ENCODE measurements around the gene CARD11.

Gene CARD11

GRCh38 chr7:2903682-2904162, 139.9 kb downstream of the CARD11 start:
- DNase-seq (ENCODE audit: low read depth): no peak
- no peak overlapping the region for H3K4me3 ChIP-seq (ENCODE audit: control insufficient read depth, low read depth, low read length)
- TF ChIP-seq CTCF (conservative IDR thresholded peaks at IDR 0.05; ENCODE audit: control insufficient read depth, insufficient read depth, low read depth, low read length): no peak

GRCh38 chr7:2897023-2897422, 146.6 kb downstream of the CARD11 start:
- no peak for DNase-seq (ENCODE audit: low read depth)
- H3K4me3 ChIP-seq (ENCODE audit: control insufficient read depth, low read depth, low read length): no peak overlapping the region
- TF ChIP-seq CTCF (conservative IDR thresholded peaks at IDR 0.05; ENCODE audit: control insufficient read depth, insufficient read depth, low read depth, low read length): no peak

GRCh38 chr7:2896131-2896530, 147.5 kb downstream of the CARD11 start:
- DNase-seq (ENCODE audit: low read depth): no peak
- TF ChIP-seq CTCF (conservative IDR thresholded peaks at IDR 0.05; ENCODE audit: control insufficient read depth, insufficient read depth, low read depth, low read length): no peak
- no peak overlapping the region for H3K4me3 ChIP-seq (ENCODE audit: control insufficient read depth, low read depth, low read length)

GRCh38 chr7:2894118-2894940, 149.3 kb downstream of the CARD11 start:
- no peak overlapping the region for H3K4me3 ChIP-seq (ENCODE audit: control insufficient read depth, low read depth, low read length)
- TF ChIP-seq CTCF (conservative IDR thresholded peaks at IDR 0.05; ENCODE audit: control insufficient read depth, insufficient read depth, low read depth, low read length): no peak
- DNase-seq (ENCODE audit: low read depth): no peak

GRCh38 chr7:2893411-2893861, 150.2 kb downstream of the CARD11 start:
- no peak for DNase-seq (ENCODE audit: low read depth)
- no peak for TF ChIP-seq CTCF (conservative IDR thresholded peaks at IDR 0.05; ENCODE audit: control insufficient read depth, insufficient read depth, low read depth, low read length)
- no peak overlapping the region for H3K4me3 ChIP-seq (ENCODE audit: control insufficient read depth, low read depth, low read length)

- DNase-seq (ENCODE audit: low read depth): no peak
- TF ChIP-seq CTCF (conservative IDR thresholded peaks at IDR 0.05; ENCODE audit: control insufficient read depth, insufficient read depth, low read depth, low read length): no peak
- no peak overlapping the region for H3K4me3 ChIP-seq (ENCODE audit: control insufficient read depth, low read depth, low read length)
Observed at GRCh38 chr7:2892549-2892948, 151.1 kb downstream of the CARD11 start.
